Measurements from ENCODE around the gene ACO2. TPM values are rescaled to one million over a fixed set of nuclear protein-coding genes. Genes with fewer than 3 reads are reported as not detected.
"Not testable (repeated sequence)": the region's sequence is repeated elsewhere in the genome, so short reads cannot be mapped to it uniquely, and the experiment has no call there.

The ACO2 gene
- 100 to 1,000 TPM; 118 to 151 (median 131) TPM for total RNA-seq

GRCh38 chr22:41468381-41469217 lies at the start of gene ACO2, which contains the start of gene PHF5A:
Gene ACO2 (plus strand): TSS chr22:41469117. CDS start chr22:41469147, 30 bp downstream.
Gene PHF5A (minus strand): TSS chr22:41468692. CDS start chr22:41468653, 39 bp downstream.
- ATAC-seq (ENCODE audit: low FRiP score) (peak; percentile 99), DNase-seq (ENCODE audit: low spot score) (peak; percentile 97)
- no peak for TF ChIP-seq CTCF (IDR thresholded peaks at IDR 0.05)

DNA sequence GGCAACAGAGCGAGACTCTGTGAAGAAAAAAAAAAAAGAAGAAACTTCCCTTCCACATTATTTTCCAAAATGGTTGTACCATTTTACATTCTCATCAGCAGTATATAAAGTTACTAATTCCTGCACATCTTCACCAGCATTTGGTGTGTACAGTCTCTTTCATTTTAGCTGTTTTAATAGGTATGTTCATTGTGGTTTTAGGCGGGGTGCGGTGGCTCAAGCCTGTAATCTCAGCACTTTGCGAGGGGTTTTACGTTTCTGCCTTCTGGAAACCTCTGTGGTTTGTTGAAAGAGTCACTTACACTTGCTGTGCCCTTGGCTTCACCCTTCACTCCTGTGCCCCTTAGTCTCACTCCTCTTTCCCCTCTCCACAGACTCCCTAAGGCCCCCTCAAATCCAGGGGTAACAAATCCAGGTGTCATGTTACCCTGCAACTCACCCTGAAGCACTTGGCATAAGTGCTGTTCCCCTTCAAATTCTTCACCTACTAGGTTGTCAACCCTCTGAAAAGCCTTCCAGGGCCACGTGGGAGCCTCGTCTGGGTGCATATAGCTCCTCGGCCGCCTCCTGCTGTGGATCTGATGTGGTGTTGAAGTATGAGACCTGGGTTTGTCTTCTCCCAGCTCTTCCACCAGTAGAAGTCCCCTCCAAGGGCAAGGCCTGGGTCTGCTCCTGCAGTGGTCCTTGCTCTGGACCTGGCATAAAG lies 43.1 kb upstream of the ACO2 start:
- DNase-seq (ENCODE audit: low spot score) (no peak), ATAC-seq (ENCODE audit: low FRiP score) (no peak)
- TF ChIP-seq CTCF (IDR thresholded peaks at IDR 0.05) = no peak

- no peak for TF ChIP-seq CTCF (IDR thresholded peaks at IDR 0.05)
- DNase-seq (ENCODE audit: low spot score) (no peak), ATAC-seq (ENCODE audit: low FRiP score) (no peak)
Observed at GRCh38 chr22:41429232-41429950, 39.5 kb upstream of the ACO2 start.

DNA sequence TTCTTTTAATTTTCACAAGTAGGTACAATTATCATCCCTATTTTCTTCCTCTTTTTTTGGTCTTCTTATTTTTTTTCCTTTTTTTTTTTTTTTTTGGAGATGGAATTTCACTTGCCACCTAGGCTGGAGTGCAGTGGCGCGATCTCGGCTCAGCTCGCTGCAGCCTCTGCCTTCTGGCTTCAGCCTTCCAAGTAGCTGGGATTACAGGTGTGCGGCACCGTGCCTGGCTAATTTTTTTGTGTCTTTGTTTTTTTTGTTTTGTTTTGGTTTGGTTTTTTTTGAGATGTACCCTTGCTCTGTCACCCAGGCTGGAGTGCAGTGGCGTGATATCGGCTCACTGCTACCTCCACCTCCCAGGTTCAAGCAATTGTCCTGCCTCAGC lies 39.0 kb upstream of the ACO2 start:
- ATAC-seq (ENCODE audit: low FRiP score) (no peak), DNase-seq (ENCODE audit: low spot score) (no peak)
- no peak for TF ChIP-seq CTCF (IDR thresholded peaks at IDR 0.05)

DNA sequence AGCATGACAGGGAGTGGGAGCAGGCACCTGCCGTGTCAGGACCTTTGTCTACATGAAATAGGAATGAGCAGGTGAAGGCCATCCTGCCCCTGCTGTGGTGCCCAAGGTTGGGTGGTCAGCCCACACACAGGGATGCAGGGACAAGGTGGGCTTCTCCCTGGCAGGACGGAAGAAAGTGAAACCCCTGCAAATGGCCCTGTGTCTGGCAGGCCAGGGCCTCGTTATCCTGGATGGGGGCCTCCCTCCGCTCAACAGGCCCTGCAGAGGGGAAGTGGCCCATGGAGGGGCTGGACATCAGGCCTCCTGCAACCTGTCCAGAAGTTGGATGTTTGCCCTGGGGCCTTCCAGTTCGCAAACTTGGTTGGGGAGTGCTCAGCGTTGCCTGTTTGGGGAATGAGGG lies 37.3 kb upstream of the ACO2 start:
- ATAC-seq (ENCODE audit: low FRiP score) (no peak), DNase-seq (ENCODE audit: low spot score) (no peak)
- no peak for TF ChIP-seq CTCF (IDR thresholded peaks at IDR 0.05)

DNA sequence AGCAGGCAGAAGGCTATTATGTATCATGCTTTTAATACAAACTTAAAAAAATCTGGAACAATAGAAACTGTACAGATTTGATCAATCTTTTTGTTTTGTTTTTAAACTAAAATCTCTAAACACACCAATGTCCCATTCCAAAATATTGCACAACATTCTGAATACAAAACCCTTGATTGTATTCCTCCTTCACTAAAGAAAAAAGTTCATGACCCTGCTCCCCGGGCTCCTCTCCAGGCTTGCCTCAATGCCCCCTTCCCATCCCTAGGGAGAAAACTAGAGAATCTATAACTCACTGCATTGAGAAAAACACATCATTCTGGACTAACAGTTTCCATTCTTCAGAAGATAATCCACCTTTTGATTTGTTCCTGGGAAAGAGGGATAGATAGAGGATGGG lies 35.4 kb upstream of the ACO2 start:
- ATAC-seq (ENCODE audit: low FRiP score); DNase-seq (ENCODE audit: low spot score): not testable (repeated sequence)

GRCh38 chr22:41434361-41435003 lies 34.4 kb upstream of the ACO2 start:
- DNase-seq (ENCODE audit: low spot score); ATAC-seq (ENCODE audit: low FRiP score): not testable (repeated sequence)

All from omental fat pad (tissue), 4 donors.